H1 (cell line): ENCODE measurements around the gene DNTT. TPM values are rescaled to one million over a fixed set of nuclear protein-coding genes. Genes with fewer than 3 reads are reported as not detected.

Experiments used
- CTCF ChIA-PET: fragments of 300-600 bp; sonication (Branson Sonifier 250); formaldehyde crosslinking; loops from one replicate; lab custom pipeline; 2021; ENCODE audit not compliant: partially characterized antibody; lab: Charles Lee
- POLR2A ChIA-PET: fragments of 300-600 bp; sonication (Branson Sonifier 250); formaldehyde crosslinking; loops from one replicate; lab custom pipeline; 2021; ENCODE audit warnings: inconsistent platforms; ENCODE audit not compliant: partially characterized antibody; lab: Charles Lee
- DNase-seq, 2 experiments: peaks; one replicate each; pipeline versions ENCODE4 v3.0.0 to v3.0.0-alpha.2; 2010 to 2022; ENCODE audit warnings: low spot score in 2 of 2, low read depth in 1 of 2, mixed read lengths in 1 of 2
- FAIRE-seq: peaks from 2 replicates; lab custom pipeline; 2011; peaks lifted over from hg19 to GRCh38; lab: Jason Lieb, UNC
- H2AFZ ChIP-seq: 2 replicates; pipeline ENCODE4 v1.8.1; 2012; ENCODE audit warnings: low read length, inconsistent platforms
- H2AK5ac ChIP-seq: 2 replicates; pipeline ENCODE4 v1.6.1; 2013; ENCODE audit warnings: low read depth, low read length
- H2BK120ac ChIP-seq: replicated peaks from 2 replicates; pipeline ENCODE3; 2013; ENCODE audit warnings: low read depth, low read length, inconsistent platforms
- H2BK12ac ChIP-seq: 2 replicates; pipeline ENCODE4 v1.6.1; 2013; ENCODE audit warnings: low read depth, low read length
- H2BK15ac ChIP-seq: 2 replicates; pipeline ENCODE4 v1.6.1; 2013; ENCODE audit warnings: low read length
- H2BK20ac ChIP-seq: 2 replicates; pipeline ENCODE4 v1.6.1; 2013; ENCODE audit warnings: low read length
- H2BK5ac ChIP-seq: 2 replicates; pipeline ENCODE4 v1.6.1; 2013; ENCODE audit warnings: low read depth, low read length
- H3K14ac ChIP-seq: 2 replicates; pipeline ENCODE4 v1.6.1; 2013; ENCODE audit warnings: inconsistent platforms; ENCODE audit not compliant: insufficient read length
- H3K18ac ChIP-seq: 2 replicates; pipeline ENCODE4 v1.6.1; 2013; ENCODE audit warnings: low read length; ENCODE audit errors: extremely low read depth
- H3K23ac ChIP-seq: 2 replicates; pipeline ENCODE4 v1.6.1; 2013; ENCODE audit warnings: inconsistent platforms; ENCODE audit not compliant: insufficient read length
- H3K23me2 ChIP-seq: 2 replicates; pipeline ENCODE4 v1.6.1; 2013; ENCODE audit warnings: low read depth, low read length
- H3K27ac ChIP-seq: 2 replicates; pipeline ENCODE4 v1.6.1; 2011; ENCODE audit warnings: low read depth, low read length, inconsistent platforms
- H3K27me3 ChIP-seq, 4 experiments: replicated peaks in 1 of 4; 1 replicate in 1 of 4; 2 replicates in 3 of 4; pipeline versions ENCODE4 v1.6.1 to v1.8.1; 2011 to 2013; ENCODE audit warnings: low read length in 3 of 4, mild to moderate bottlenecking in 3 of 4, inconsistent platforms in 2 of 4, mixed read lengths in 2 of 4, moderate library complexity in 1 of 4; ENCODE audit not compliant: control insufficient read depth in 3 of 4, insufficient read depth in 3 of 4; ENCODE audit errors: extremely low read depth in 1 of 4
- H3K36me3 ChIP-seq, 4 experiments: 2 replicates each; pipeline versions ENCODE4 v1.6.1 to v1.8.1; 2011 to 2013; ENCODE audit warnings: mild to moderate bottlenecking in 4 of 4, low read length in 3 of 4, moderate library complexity in 2 of 4, control low read depth in 1 of 4, inconsistent platforms in 1 of 4; ENCODE audit not compliant: insufficient read depth in 4 of 4, control insufficient read depth in 2 of 4
- H3K4ac ChIP-seq: replicated peaks from 2 replicates; pipeline ENCODE3; 2013; ENCODE audit warnings: low read length, low read depth, mixed read lengths, inconsistent platforms; ENCODE audit not compliant: insufficient read length
- H3K4me1 ChIP-seq, 4 experiments: replicated peaks in 1 of 4; 1 replicate in 1 of 4; 2 replicates in 3 of 4; pipeline versions ENCODE4 v1.6.1 to v1.8.1; 2011 to 2013; ENCODE audit warnings: low read length in 3 of 4, inconsistent platforms in 2 of 4, mixed read lengths in 1 of 4; ENCODE audit not compliant: insufficient read depth in 4 of 4, control insufficient read depth in 3 of 4
- H3K4me2 ChIP-seq, 2 experiments: 2 replicates each; pipeline versions ENCODE4 v1.6.1 to v1.8.1; 2011 to 2013; ENCODE audit warnings: low read depth in 2 of 2, low read length in 2 of 2, control low read depth in 1 of 2, inconsistent platforms in 1 of 2, mild to moderate bottlenecking in 1 of 2; ENCODE audit not compliant: insufficient read depth in 1 of 2
- H3K4me3 ChIP-seq, 4 experiments: fragments of 200-600, 300-600 bp in 1 of 4; sonication (generic), shearing (Covaris generic), sonication (Bioruptor Twin) in 1 of 4; 2 replicates each; pipeline versions ENCODE4 v1.5.1 to v1.8.1; 2011 to 2016; ENCODE audit warnings: low read length in 4 of 4, low read depth in 3 of 4, control low read depth in 2 of 4, inconsistent platforms in 2 of 4, mild to moderate bottlenecking in 2 of 4, mixed read lengths in 1 of 4, moderate library complexity in 1 of 4; ENCODE audit not compliant: insufficient read depth in 2 of 4; ENCODE audit errors: extremely low read depth in 1 of 4
- H3K56ac ChIP-seq: replicated peaks from 2 replicates; pipeline ENCODE3; 2013; ENCODE audit warnings: low read depth, mild to moderate bottlenecking, mixed read lengths, low read length, inconsistent platforms; ENCODE audit not compliant: insufficient read length
- H3K79me1 ChIP-seq: 2 replicates; pipeline ENCODE4 v1.6.1; 2013; ENCODE audit warnings: low read depth, low read length, control low read depth
- H3K79me2 ChIP-seq, 2 experiments: 2 replicates each; pipeline versions ENCODE4 v1.6.1 to v1.8.1; 2012 to 2013; ENCODE audit warnings: low read length in 2 of 2, mild to moderate bottlenecking in 2 of 2, inconsistent platforms in 1 of 2; ENCODE audit not compliant: insufficient read depth in 2 of 2, control insufficient read depth in 1 of 2
- H3K9ac ChIP-seq, 4 experiments: replicated peaks in 1 of 4; 1 replicate in 1 of 4; 2 replicates in 3 of 4; pipeline versions ENCODE4 v1.6.1 to v1.8.1; 2011 to 2013; ENCODE audit warnings: low read depth in 3 of 4, low read length in 3 of 4, control low read depth in 2 of 4, mild to moderate bottlenecking in 2 of 4, moderate library complexity in 2 of 4, inconsistent platforms in 1 of 4; ENCODE audit errors: extremely low read depth in 1 of 4
- H3K9me3 ChIP-seq, 2 experiments: 2 replicates each; pipeline versions ENCODE4 v1.6.1 to v1.8.1; 2012 to 2013; ENCODE audit warnings: mild to moderate bottlenecking in 2 of 2, moderate library complexity in 2 of 2, control low read depth in 1 of 2, inconsistent platforms in 1 of 2, low read depth in 1 of 2, low read length in 1 of 2, mixed read lengths in 1 of 2; ENCODE audit not compliant: insufficient read depth in 2 of 2
- H4K20me1 ChIP-seq, 2 experiments: replicated peaks in 1 of 2; 2 replicates each; pipeline versions ENCODE3 to v1.8.1; 2011 to 2013; ENCODE audit warnings: inconsistent platforms in 2 of 2, low read length in 2 of 2, mild to moderate bottlenecking in 1 of 2; ENCODE audit not compliant: insufficient read depth in 2 of 2, control insufficient read depth in 1 of 2
- H4K5ac ChIP-seq: 2 replicates; pipeline ENCODE4 v1.6.1; 2013; ENCODE audit warnings: low read length, low read depth, mixed read lengths, inconsistent platforms; ENCODE audit not compliant: insufficient read length
- H4K8ac ChIP-seq: 2 replicates; pipeline ENCODE4 v1.8.0; 2013; ENCODE audit warnings: mild to moderate bottlenecking, moderate library complexity, low read length, inconsistent platforms; ENCODE audit not compliant: insufficient read depth; ENCODE audit errors: extremely low read depth
- H4K91ac ChIP-seq: replicated peaks from 2 replicates; pipeline ENCODE3; 2013; ENCODE audit warnings: low read length, mixed read lengths, inconsistent platforms; ENCODE audit not compliant: insufficient read length
- ASH2L ChIP-seq: fragments of 200-600, 300-600 bp; sonication (generic); IDR thresholded peaks from one replicate; pipeline ENCODE4 v1.7.1; 2017; ENCODE audit warnings: low read length
- ATF3 ChIP-seq: IDR thresholded peaks from 2 replicates; pipeline ENCODE4 v1.6.1; 2011; ENCODE audit warnings: low read depth, mild to moderate bottlenecking, low read length; ENCODE audit not compliant: insufficient read depth
- GTF2F1 ChIP-seq: IDR thresholded peaks from 2 replicates; pipeline ENCODE4 v1.6.1; 2012; ENCODE audit warnings: low read depth, low read length, improper control_type of control experiment, borderline replicate concordance
- HDAC6 ChIP-seq: IDR thresholded peaks from one replicate; pipeline ENCODE4 v1.7.1; 2012; ENCODE audit warnings: low read depth, mild to moderate bottlenecking, inconsistent platforms, low read length, moderate library complexity
- PHF8 ChIP-seq: fragments of 200-600 bp; sonication (generic); conservative IDR thresholded peaks from 2 replicates; pipeline ENCODE4 v1.7.1; 2012; ENCODE audit warnings: low read depth, mild to moderate bottlenecking, inconsistent platforms, low read length, moderate library complexity
- POLR2AphosphoS5 ChIP-seq: IDR thresholded peaks from 2 replicates; pipeline ENCODE4 v1.6.1; 2011; ENCODE audit warnings: low read depth, low read length
- POU5F1 ChIP-seq: IDR thresholded peaks from 2 replicates; pipeline ENCODE4 v1.6.1; 2011; ENCODE audit warnings: low read depth, mild to moderate bottlenecking, low read length, moderate library complexity
- RAD21 ChIP-seq, 2 experiments: IDR thresholded peaks in 1 of 2; conservative IDR thresholded peaks in 1 of 2; 2 replicates each; pipeline ENCODE4 v1.6.1; 2011; ENCODE audit warnings: low read depth in 2 of 2, low read length in 2 of 2, improper control_type of control experiment in 1 of 2, inconsistent platforms in 1 of 2, mild to moderate bottlenecking in 1 of 2, moderate library complexity in 1 of 2
- RFX5 ChIP-seq: IDR thresholded peaks from 2 replicates; pipeline ENCODE4 v1.6.1; 2011; ENCODE audit warnings: low read depth, low read length, improper control_type of control experiment, borderline replicate concordance
- SRF ChIP-seq: IDR thresholded peaks from 2 replicates; pipeline ENCODE4 v1.6.1; 2011; ENCODE audit warnings: mild to moderate bottlenecking, low read depth, low read length, moderate library complexity
- TAF7 ChIP-seq: optimal IDR thresholded peaks from 2 replicates; pipeline ENCODE3; 2011; ENCODE audit warnings: low read depth, mild to moderate bottlenecking, inconsistent platforms, low read length, moderate library complexity, borderline replicate concordance
- TEAD4 ChIP-seq: IDR thresholded peaks from 2 replicates; pipeline ENCODE4 v1.6.1; 2012; ENCODE audit warnings: low read depth, low read length, inconsistent platforms, mixed read lengths
- YY1 ChIP-seq: IDR thresholded peaks from 2 replicates; pipeline ENCODE4 v1.6.1; 2011; ENCODE audit warnings: low read depth, mild to moderate bottlenecking, low read length
- polyA plus RNA-seq, 7 experiments: library from polyadenylated mRNA; depleted of rRNA in 3 of 7; stranded (reverse) in 5 of 7; unstranded in 2 of 7; fragments of >200 nt in 5 of 7; fragments of 200-250 nt in 2 of 7; gene quantifications; 1 replicate in 5 of 7; 2 replicates in 1 of 7; 4 replicates in 1 of 7; pipeline versions ENCODE4 v1.2.1 to v1.2.3, GENCODE V29; 2011 to 2013; ENCODE audit warnings: missing spikeins in 2 of 7, mixed read lengths in 2 of 7
- total RNA-seq: library from RNA; stranded (reverse); fragmentation: NEBNext Ultra II Directional; extraction: Animal tissue kit (Norgen Biotek cat#: 25700); gene quantifications from 2 replicates; pipeline ENCODE4 v1.2.1, GENCODE V29; 2021

Gene DNTT
- total and polyA plus RNA-seq, 2 of the 8 experiments (the other 6 are each of a cell fraction or from before 2014, with no cell fraction given), result not detected

GRCh38 chr10:96352027-96352426, 47.8 kb downstream of the DNTT start:
- H3K27me3 ChIP-seq, result no peaks in the 10 kb centered on the region
- no peak overlapping the region for H3K4me2 ChIP-seq
- no peak overlapping the region for H3K27ac ChIP-seq
- TF ChIP-seq ASH2L (no peak), POLR2AphosphoS5 (no peak), PHF8 (no peak), YY1 (no peak), TAF7 (no peak), RAD21 (IDR thresholded peaks at IDR 0.05 in 1 of 2, conservative IDR thresholded peaks at IDR 0.05 in 1 of 2; ENCODE audit: low read depth in 2 of 2, low read length in 2 of 2) (no peak), GTF2F1 (no peak), ATF3 (no peak), TEAD4 (no peak), POU5F1 (no peak), SRF (no peak), RFX5 (no peak), HDAC6 (no peak)
- H3K9ac ChIP-seq, result no peak overlapping the region
- no peaks in the 10 kb centered on the region for H3K36me3 ChIP-seq
- H3K4me3 ChIP-seq, result no peak overlapping the region
- no peak overlapping the region for H2AK5ac ChIP-seq
- H4K5ac ChIP-seq, result no peak overlapping the region
- no peak for FAIRE-seq
- H2BK20ac ChIP-seq, result no peak overlapping the region
- H2BK5ac ChIP-seq, result no peak overlapping the region
- H2AFZ ChIP-seq, result no peak overlapping the region
- H3K14ac ChIP-seq, result no peak overlapping the region
- no peaks in the 10 kb centered on the region for H3K23me2 ChIP-seq
- no peak for DNase-seq
- H3K4ac ChIP-seq, result no peak overlapping the region
- H4K8ac ChIP-seq, result no peak overlapping the region
- POLR2A ChIA-PET, result interaction anchor here (0.9 kb wide), 1 partner anchor 222 kb away, joined by 3 read pairs; the partner anchor contains the start of gene ZNF518A
- no peaks in the 10 kb centered on the region for H3K79me1 ChIP-seq
- peaks cover 0 to under 1% of the 10 kb centered on the region in 2 experiments; a peak in 1 of 4 replicates for H3K9me3 ChIP-seq
- no peak overlapping the region for H3K23ac ChIP-seq
- no peak overlapping the region for H4K91ac ChIP-seq
- no peak overlapping the region for H2BK12ac ChIP-seq
- no peaks in the 10 kb centered on the region for H4K20me1 ChIP-seq
- no peak overlapping the region for H2BK120ac ChIP-seq
- no peak overlapping the region for H3K56ac ChIP-seq
- no peak overlapping the region for H2BK15ac ChIP-seq
- no peak overlapping the region for H3K18ac ChIP-seq
- H3K4me1 ChIP-seq, result no peaks in the 10 kb centered on the region
- no peaks in the 10 kb centered on the region for H3K79me2 ChIP-seq
- CTCF ChIA-PET, result interaction anchor here (0.7 to 2.2 kb wide), 7 partner anchors 10 to 123 kb away, joined by 3 to 8 read pairs (median 3); no protein-coding TSS in a partner anchor
